Rectal smooth muscle tissue (tissue), 1 donor: ENCODE measurements around the gene NMRAL1.
A peak's percentile ranks its signal among the peaks of the same experiment; 100 is the strongest.

ENCODE experiments used
- H3K27ac ChIP-seq: one replicate; pipeline ENCODE4 v1.7.0; 2013; ENCODE audit warnings: low read depth, low read length, inconsistent platforms
- H3K27me3 ChIP-seq: one replicate; pipeline ENCODE4 v1.7.0; 2013; ENCODE audit warnings: low read length; ENCODE audit not compliant: control insufficient read depth, insufficient read depth
- H3K36me3 ChIP-seq: one replicate; pipeline ENCODE4 v1.7.0; 2013; ENCODE audit warnings: low read length; ENCODE audit not compliant: control insufficient read depth, insufficient read depth
- H3K4me1 ChIP-seq: one replicate; pipeline ENCODE4 v1.7.0; 2013; ENCODE audit warnings: low read length; ENCODE audit not compliant: control insufficient read depth, insufficient read depth
- H3K4me3 ChIP-seq: one replicate; pipeline ENCODE4 v1.7.0; 2013; ENCODE audit warnings: low read length
- H3K9ac ChIP-seq: one replicate; pipeline ENCODE4 v1.7.0; 2013; ENCODE audit warnings: low read length

Gene NMRAL1

GRCh38 chr16:4426021-4426684, 48.3 kb downstream of the NMRAL1 start:
- peaks cover 3% of the 10 kb centered on the region for H3K4me1 ChIP-seq
- no peaks in the 10 kb centered on the region for H3K27me3 ChIP-seq
- H3K9ac ChIP-seq = peak overlapping the region; percentile 75
- peak overlapping the region; percentile 100 for H3K4me3 ChIP-seq
- H3K36me3 ChIP-seq = no peaks in the 10 kb centered on the region
- H3K27ac ChIP-seq = peak overlapping the region; percentile 100

GRCh38 chr16:4425378-4426020, 48.9 kb downstream of the NMRAL1 start, which contains the start of gene DNAJA3:
DNAJA3 (plus strand) TSS chr16:4425868; CDS start chr16:4425882, 14 bp downstream.
- Histone ChIP-seq H3K27ac (peak within 1 kb of the TSS; percentile 100), H3K4me3 (peak within 1 kb of the TSS; percentile 100), H3K27me3 (no peaks in the 10 kb centered on the region), H3K9ac (peak within 1 kb of the TSS; percentile 97), H3K36me3 (no peaks in the 10 kb centered on the region), H3K4me1 (peaks cover 3% of the 10 kb centered on the region)

DNA sequence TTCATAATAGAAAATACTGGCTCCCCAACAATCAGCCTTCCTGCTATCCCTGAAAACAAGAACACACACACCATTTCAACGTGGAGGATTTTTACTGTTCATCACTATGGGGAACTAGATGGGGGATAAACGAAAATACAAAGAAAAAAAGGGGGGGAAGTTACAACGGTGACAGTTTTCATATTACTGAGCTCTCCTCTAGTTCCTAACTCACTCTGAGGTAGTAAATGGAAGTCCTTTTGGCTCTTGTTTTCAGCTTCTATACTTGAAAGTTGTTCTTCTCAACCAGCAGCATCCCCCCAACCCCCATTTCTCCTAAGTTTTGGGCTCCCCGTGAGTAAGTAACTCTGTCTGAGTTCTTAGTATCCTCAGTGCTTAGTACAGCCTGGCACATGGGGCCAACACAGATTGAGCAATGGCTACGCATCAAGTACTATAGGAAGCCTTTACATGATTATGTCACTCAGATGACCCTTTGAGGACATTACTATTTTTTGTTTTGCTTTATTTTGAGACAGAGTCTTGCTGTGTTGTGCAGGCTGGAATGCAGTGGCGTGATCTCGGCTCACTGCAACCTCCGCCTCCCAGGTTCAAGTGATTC, 53.8 kb downstream of the NMRAL1 start:
- Histone ChIP-seq H3K4me3 (no peak overlapping the region), H3K27me3 (no peaks in the 10 kb centered on the region), H3K4me1 (peaks cover 3% of the 10 kb centered on the region), H3K9ac (no peak overlapping the region), H3K36me3 (no peaks in the 10 kb centered on the region), H3K27ac (no peak overlapping the region)

- peaks cover 4% of the 10 kb centered on the region for H3K4me1 ChIP-seq
- no peaks in the 10 kb centered on the region for H3K27me3 ChIP-seq
- H3K27ac ChIP-seq = no peak overlapping the region
- H3K36me3 ChIP-seq = no peaks in the 10 kb centered on the region
- H3K9ac ChIP-seq = no peak overlapping the region
- H3K4me3 ChIP-seq = no peak overlapping the region
Observed at GRCh38 chr16:4419402-4419959, 54.9 kb downstream of the NMRAL1 start.

GRCh38 chr16:4416200-4417032, 58.0 kb downstream of the NMRAL1 start, which contains the start of gene CORO7:
CORO7 (minus strand) TSS chr16:4416596; CDS start chr16:4416518, 78 bp downstream.
- Histone ChIP-seq H3K36me3 (peaks cover 2% of the 10 kb centered on the region), H3K27ac (peak within 1 kb of the TSS; percentile 35), H3K9ac (peak within 1 kb of the TSS; percentile 53), H3K27me3 (no peaks in the 10 kb centered on the region), H3K4me3 (peak within 1 kb of the TSS; percentile 85), H3K4me1 (peaks cover 4% of the 10 kb centered on the region)

- H3K36me3 ChIP-seq = peaks cover 4% of the 10 kb centered on the region
- H3K27ac ChIP-seq = peak overlapping the region; percentile 35
- H3K4me3 ChIP-seq = peak overlapping the region; percentile 85
- H3K9ac ChIP-seq = peak overlapping the region; percentile 51
- H3K27me3 ChIP-seq = no peaks in the 10 kb centered on the region
- H3K4me1 ChIP-seq = peaks cover 7% of the 10 kb centered on the region
Observed at GRCh38 chr16:4415538-4416199, 58.8 kb downstream of the NMRAL1 start.

DNA sequence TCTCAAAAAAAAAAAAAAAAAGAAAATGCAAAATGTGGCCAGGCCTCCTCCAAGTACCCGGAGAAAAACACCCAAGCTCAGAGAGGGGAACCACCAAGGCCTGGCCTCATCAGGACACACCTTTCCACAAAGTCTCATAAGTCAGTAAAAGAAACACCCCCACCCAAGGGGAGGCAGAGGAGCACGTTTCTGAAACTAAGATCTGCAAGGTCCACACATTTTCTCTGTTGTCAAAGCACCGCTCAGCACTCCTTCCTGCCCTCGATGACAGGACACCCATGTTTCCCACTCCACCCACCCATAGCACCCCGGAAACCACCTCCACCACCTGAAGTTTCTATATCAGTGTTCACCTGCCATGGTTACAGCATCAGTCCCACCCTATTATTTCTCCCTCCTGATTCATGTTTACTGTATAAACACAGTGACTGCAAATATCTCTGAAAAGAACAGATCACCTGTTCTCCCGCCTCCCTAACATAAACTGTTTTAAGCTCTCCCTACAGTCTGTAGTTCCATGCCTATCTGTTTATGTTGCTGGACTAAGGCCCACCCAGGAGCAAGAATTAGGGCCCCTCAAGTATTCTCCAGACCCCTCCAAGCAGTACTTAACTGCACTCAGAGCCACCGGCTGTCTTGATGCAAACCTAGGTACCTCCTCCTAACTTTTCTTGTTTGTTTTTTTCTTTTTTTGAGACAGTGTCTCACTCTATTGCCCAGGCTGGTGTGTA, 60.1 kb downstream of the NMRAL1 start:
- Histone ChIP-seq H3K4me3 (no peak overlapping the region), H3K4me1 (peaks cover 8% of the 10 kb centered on the region), H3K27me3 (no peaks in the 10 kb centered on the region), H3K9ac (no peak overlapping the region), H3K27ac (no peak overlapping the region), H3K36me3 (peaks cover 6% of the 10 kb centered on the region)

- H3K9ac ChIP-seq = no peak overlapping the region
- peaks cover 9% of the 10 kb centered on the region for H3K4me1 ChIP-seq
- H3K27ac ChIP-seq = no peak overlapping the region
- H3K27me3 ChIP-seq = no peaks in the 10 kb centered on the region
- H3K36me3 ChIP-seq = peaks cover 6% of the 10 kb centered on the region
- no peak overlapping the region for H3K4me3 ChIP-seq
Observed at GRCh38 chr16:4412854-4413253, 61.6 kb downstream of the NMRAL1 start.

DNA sequence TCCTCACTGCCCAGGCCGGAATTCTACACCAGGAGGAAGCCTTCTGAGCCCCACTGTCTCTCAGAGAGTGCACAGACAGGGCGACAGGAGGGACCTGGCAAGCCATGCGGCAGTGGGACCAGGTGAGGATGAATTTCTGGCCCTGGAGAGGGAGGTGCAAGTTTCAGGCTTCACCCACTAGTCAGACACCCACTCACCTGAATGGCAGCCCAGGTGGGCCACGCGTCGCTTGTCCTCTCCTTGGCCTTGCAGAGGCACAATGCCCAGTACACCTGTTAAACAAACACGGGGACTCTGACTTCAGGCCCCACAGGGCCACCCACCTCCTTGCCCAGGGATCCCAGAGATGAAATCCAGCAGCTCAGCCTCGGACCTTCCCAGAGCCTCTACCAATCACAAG, 62.3 kb downstream of the NMRAL1 start:
- H3K27ac ChIP-seq = no peak overlapping the region
- peaks cover 9% of the 10 kb centered on the region for H3K4me1 ChIP-seq
- no peaks in the 10 kb centered on the region for H3K27me3 ChIP-seq
- H3K9ac ChIP-seq = no peak overlapping the region
- H3K4me3 ChIP-seq = no peak overlapping the region
- peaks cover 6% of the 10 kb centered on the region for H3K36me3 ChIP-seq
